ENCODE measurements around the gene PHF19. TPM values are rescaled to one million over a fixed set of nuclear protein-coding genes. Genes with fewer than 3 reads are reported as not detected.

Gene PHF19
- total RNA-seq, 2 donors from 2014 or later, result 236 to 258 TPM

- no peak for ATAC-seq (replicated peaks)
- H3K9me3 Mint-ChIP-seq, result no peaks in the 10 kb centered on the region
- H3K36me3 Mint-ChIP-seq (ENCODE audit: low read depth), result peaks cover 87% of the 10 kb centered on the region
- H3K4me1 Mint-ChIP-seq, result peaks cover 2% of the 10 kb centered on the region
- H3K4me3 Mint-ChIP-seq, result no peak overlapping the region
- no peaks in the 10 kb centered on the region for H3K27me3 Mint-ChIP-seq
- H3K27ac Mint-ChIP-seq, result no peak overlapping the region
Observed at GRCh38 chr9:120865809-120866208, 11.2 kb downstream of the PHF19 start.

- peaks cover 8% of the 10 kb centered on the region for H3K4me1 Mint-ChIP-seq
- no peaks in the 10 kb centered on the region for H3K9me3 Mint-ChIP-seq
- ATAC-seq (replicated peaks), result no peak
- H3K36me3 Mint-ChIP-seq (ENCODE audit: low read depth), result peaks cover 87% of the 10 kb centered on the region
- H3K27me3 Mint-ChIP-seq, result no peaks in the 10 kb centered on the region
- H3K27ac Mint-ChIP-seq, result no peak overlapping the region
- no peak overlapping the region for H3K4me3 Mint-ChIP-seq
Observed at GRCh38 chr9:120865176-120865575, 11.8 kb downstream of the PHF19 start.

GRCh38 chr9:120864719-120865118 lies 12.3 kb downstream of the PHF19 start:
- ATAC-seq (replicated peaks), result no peak
- Mint-ChIP-seq H3K4me1 (peaks cover 10% of the 10 kb centered on the region), H3K27me3 (no peaks in the 10 kb centered on the region)

GRCh38 chr9:120863833-120864232 lies 13.2 kb downstream of the PHF19 start:
- Mint-ChIP-seq H3K4me1 (peaks cover 10% of the 10 kb centered on the region), H3K27me3 (no peaks in the 10 kb centered on the region), H3K27ac (peak overlapping the region; percentile 59), H3K9me3 (no peaks in the 10 kb centered on the region), H3K36me3 (ENCODE audit: low read depth) (peaks cover 87% of the 10 kb centered on the region), H3K4me3 (no peak overlapping the region)
- no peak for ATAC-seq (replicated peaks)

More at GRCh38 chr9:120864719-120865118, 12.3 kb downstream of the PHF19 start:
- peaks cover 87% of the 10 kb centered on the region for H3K36me3 Mint-ChIP-seq (ENCODE audit: low read depth)
- no peak overlapping the region for H3K27ac Mint-ChIP-seq
- H3K9me3 Mint-ChIP-seq, result no peaks in the 10 kb centered on the region
- H3K4me3 Mint-ChIP-seq, result no peak overlapping the region

GRCh38 chr9:120862452-120862851 lies 14.5 kb downstream of the PHF19 start:
- Mint-ChIP-seq H3K4me3 (no peak overlapping the region), H3K36me3 (ENCODE audit: low read depth) (peaks cover 92% of the 10 kb centered on the region), H3K27me3 (no peaks in the 10 kb centered on the region), H3K27ac (peak overlapping the region; percentile 34), H3K9me3 (no peaks in the 10 kb centered on the region), H3K4me1 (peaks cover 10% of the 10 kb centered on the region)
- ATAC-seq (replicated peaks), result no peak

GRCh38 chr9:120861935-120862334 lies 15.1 kb downstream of the PHF19 start:
- Mint-ChIP-seq H3K27me3 (no peaks in the 10 kb centered on the region), H3K4me3 (no peak overlapping the region), H3K9me3 (no peaks in the 10 kb centered on the region), H3K4me1 (peaks cover 10% of the 10 kb centered on the region), H3K27ac (peak overlapping the region; percentile 74), H3K36me3 (ENCODE audit: low read depth) (peaks cover 95% of the 10 kb centered on the region)
- no peak for ATAC-seq (replicated peaks)

GRCh38 chr9:120860083-120860482 lies 16.9 kb downstream of the PHF19 start:
- Mint-ChIP-seq H3K4me3 (no peak overlapping the region), H3K36me3 (ENCODE audit: low read depth) (peaks cover 95% of the 10 kb centered on the region), H3K4me1 (peaks cover 10% of the 10 kb centered on the region), H3K27ac (peak overlapping the region; percentile 74), H3K9me3 (no peaks in the 10 kb centered on the region), H3K27me3 (no peaks in the 10 kb centered on the region)
- no peak for ATAC-seq (replicated peaks)

- Mint-ChIP-seq H3K9me3 (no peaks in the 10 kb centered on the region), H3K27me3 (no peaks in the 10 kb centered on the region), H3K4me3 (no peak overlapping the region), H3K36me3 (ENCODE audit: low read depth) (peaks cover 99% of the 10 kb centered on the region), H3K4me1 (peaks cover 10% of the 10 kb centered on the region), H3K27ac (no peak overlapping the region)
- no peak for ATAC-seq (replicated peaks)
Observed at GRCh38 chr9:120859361-120859760, 17.6 kb downstream of the PHF19 start.

- peaks cover 99% of the 10 kb centered on the region for H3K36me3 Mint-ChIP-seq (ENCODE audit: low read depth)
- peak overlapping the region; percentile 3 for H3K27ac Mint-ChIP-seq
- no peak overlapping the region for H3K4me3 Mint-ChIP-seq
- no peaks in the 10 kb centered on the region for H3K9me3 Mint-ChIP-seq
- H3K4me1 Mint-ChIP-seq, result peaks cover 10% of the 10 kb centered on the region
- ATAC-seq (replicated peaks), result no peak
- no peaks in the 10 kb centered on the region for H3K27me3 Mint-ChIP-seq
Observed at GRCh38 chr9:120857902-120858301, 19.1 kb downstream of the PHF19 start.

- Mint-ChIP-seq H3K27ac (peak overlapping the region; percentile 38), H3K9me3 (no peaks in the 10 kb centered on the region), H3K36me3 (ENCODE audit: low read depth) (peaks cover 99% of the 10 kb centered on the region), H3K4me3 (no peak overlapping the region), H3K27me3 (no peaks in the 10 kb centered on the region), H3K4me1 (peaks cover 10% of the 10 kb centered on the region)
- no peak for ATAC-seq (replicated peaks)
Observed at GRCh38 chr9:120857481-120857880, 19.5 kb downstream of the PHF19 start.

- H3K36me3 Mint-ChIP-seq (ENCODE audit: low read depth), result peaks cover 99% of the 10 kb centered on the region
- peak; percentile 7 for ATAC-seq (replicated peaks)
Observed at GRCh38 chr9:120856700-120857099, 20.3 kb downstream of the PHF19 start.

GRCh38 chr9:120855827-120856670 lies 20.9 kb downstream of the PHF19 start:
- ATAC-seq (replicated peaks), result no peak
- Mint-ChIP-seq H3K27ac (peak overlapping the region; percentile 74), H3K4me1 (peaks cover 10% of the 10 kb centered on the region), H3K9me3 (no peaks in the 10 kb centered on the region), H3K36me3 (ENCODE audit: low read depth) (peaks cover 99% of the 10 kb centered on the region), H3K4me3 (no peak overlapping the region), H3K27me3 (no peaks in the 10 kb centered on the region)

More at GRCh38 chr9:120856700-120857099, 20.3 kb downstream of the PHF19 start:
- no peaks in the 10 kb centered on the region for H3K27me3 Mint-ChIP-seq
- H3K27ac Mint-ChIP-seq, result peak overlapping the region; percentile 69
- H3K9me3 Mint-ChIP-seq, result no peaks in the 10 kb centered on the region
- H3K4me1 Mint-ChIP-seq, result peaks cover 10% of the 10 kb centered on the region
- H3K4me3 Mint-ChIP-seq, result no peak overlapping the region

- Mint-ChIP-seq H3K9me3 (no peaks in the 10 kb centered on the region), H3K27me3 (no peaks in the 10 kb centered on the region), H3K4me3 (no peak overlapping the region), H3K27ac (peak overlapping the region; percentile 74), H3K36me3 (ENCODE audit: low read depth) (peaks cover 99% of the 10 kb centered on the region), H3K4me1 (peaks cover 7% of the 10 kb centered on the region)
- ATAC-seq (replicated peaks), result no peak
Observed at GRCh38 chr9:120854596-120855327, 22.2 kb downstream of the PHF19 start.

- peaks cover 99% of the 10 kb centered on the region for H3K36me3 Mint-ChIP-seq (ENCODE audit: low read depth)
- no peak overlapping the region for H3K4me3 Mint-ChIP-seq
- no peak for ATAC-seq (replicated peaks)
- H3K4me1 Mint-ChIP-seq, result peaks cover 11% of the 10 kb centered on the region
- H3K9me3 Mint-ChIP-seq, result no peaks in the 10 kb centered on the region
- H3K27me3 Mint-ChIP-seq, result no peaks in the 10 kb centered on the region
- H3K27ac Mint-ChIP-seq, result peak overlapping the region; percentile 82
Observed at GRCh38 chr9:120853198-120853597, 23.8 kb downstream of the PHF19 start.
